ENCODE data around the gene CPZ. TPM values are rescaled to one million over a fixed set of nuclear protein-coding genes. Genes with fewer than 3 reads are reported as not detected.

CPZ gene
- polyA plus RNA-seq, 1 donor (not counting 4 experiments of a cell fraction or from before 2014, with no cell fraction given) = not detected

GRCh38 chr4:8646296-8647093 is 53.9 kb downstream of the CPZ start:
- H3K4me2 ChIP-seq (ENCODE audit: control insufficient read depth, extremely low read depth, insufficient read depth, low read depth, low read length) = no peak overlapping the region
- no peak overlapping the region for H3K27ac ChIP-seq (ENCODE audit: control insufficient read depth, insufficient read depth, low read length)
- no peak for TF ChIP-seq EZH2 (IDR thresholded peaks at IDR 0.05; ENCODE audit: low read length)
- TF ChIP-seq, protein P1, sequence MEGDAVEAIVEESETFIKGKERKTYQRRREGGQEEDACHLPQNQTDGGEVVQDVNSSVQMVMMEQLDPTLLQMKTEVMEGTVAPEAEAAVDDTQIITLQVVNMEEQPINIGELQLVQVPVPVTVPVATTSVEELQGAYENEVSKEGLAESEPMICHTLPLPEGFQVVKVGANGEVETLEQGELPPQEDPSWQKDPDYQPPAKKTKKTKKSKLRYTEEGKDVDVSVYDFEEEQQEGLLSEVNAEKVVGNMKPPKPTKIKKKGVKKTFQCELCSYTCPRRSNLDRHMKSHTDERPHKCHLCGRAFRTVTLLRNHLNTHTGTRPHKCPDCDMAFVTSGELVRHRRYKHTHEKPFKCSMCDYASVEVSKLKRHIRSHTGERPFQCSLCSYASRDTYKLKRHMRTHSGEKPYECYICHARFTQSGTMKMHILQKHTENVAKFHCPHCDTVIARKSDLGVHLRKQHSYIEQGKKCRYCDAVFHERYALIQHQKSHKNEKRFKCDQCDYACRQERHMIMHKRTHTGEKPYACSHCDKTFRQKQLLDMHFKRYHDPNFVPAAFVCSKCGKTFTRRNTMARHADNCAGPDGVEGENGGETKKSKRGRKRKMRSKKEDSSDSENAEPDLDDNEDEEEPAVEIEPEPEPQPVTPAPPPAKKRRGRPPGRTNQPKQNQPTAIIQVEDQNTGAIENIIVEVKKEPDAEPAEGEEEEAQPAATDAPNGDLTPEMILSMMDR (optimal IDR thresholded peaks at IDR 0.05 in 1 of 3, IDR thresholded peaks at IDR 0.05 in 1 of 3, conservative IDR thresholded peaks at IDR 0.05 in 1 of 3; ENCODE audit: extremely low read depth in 1 of 3, insufficient read depth in 2 of 3, low read length in 3 of 3) = no peak
- no peaks in the 10 kb centered on the region for H3K36me3 ChIP-seq (ENCODE audit: control insufficient read depth in 2 of 2, extremely low read depth in 1 of 2, insufficient read depth in 2 of 2, low read length in 2 of 2)
- dilution Hi-C loops (cut with MboI; ENCODE audit: extremely low pct_ligation_motif_present, low sequenced_read_pairs) = no loop called here
- H3K4me3 ChIP-seq (ENCODE audit: control insufficient read depth in 2 of 3, extremely low read depth in 1 of 3, insufficient read depth in 2 of 3, low read depth in 1 of 3, low read length in 3 of 3) = no peak overlapping the region
- H3K9me3 ChIP-seq (ENCODE audit: control insufficient read depth, low read depth, low read length) = peaks cover 3% of the 10 kb centered on the region
- no peaks in the 10 kb centered on the region for H3K79me2 ChIP-seq (ENCODE audit: control insufficient read depth, insufficient read depth, low read length)
- DNase-seq (ENCODE audit: low read depth, low spot score) (no peak), FAIRE-seq (no peak)
- no peaks in the 10 kb centered on the region for H3K4me1 ChIP-seq (ENCODE audit: control insufficient read depth, extremely low read depth, insufficient read depth, low read length)
- no peak overlapping the region for H2AFZ ChIP-seq (ENCODE audit: control insufficient read depth, low read length)
- H4K20me1 ChIP-seq (ENCODE audit: control insufficient read depth, extremely low read depth, insufficient read depth, low read length) = no peaks in the 10 kb centered on the region
- H3K9me1 ChIP-seq (ENCODE audit: control insufficient read depth, extremely low read depth, insufficient read depth, low read length) = no peaks in the 10 kb centered on the region
- H3K9ac ChIP-seq (ENCODE audit: control insufficient read depth, extremely low read depth, insufficient read depth, low read length) = no peak overlapping the region
- H3K27me3 ChIP-seq (ENCODE audit: control insufficient read depth, extremely low read depth, insufficient read depth, low read length) = no peaks in the 10 kb centered on the region

DNA sequence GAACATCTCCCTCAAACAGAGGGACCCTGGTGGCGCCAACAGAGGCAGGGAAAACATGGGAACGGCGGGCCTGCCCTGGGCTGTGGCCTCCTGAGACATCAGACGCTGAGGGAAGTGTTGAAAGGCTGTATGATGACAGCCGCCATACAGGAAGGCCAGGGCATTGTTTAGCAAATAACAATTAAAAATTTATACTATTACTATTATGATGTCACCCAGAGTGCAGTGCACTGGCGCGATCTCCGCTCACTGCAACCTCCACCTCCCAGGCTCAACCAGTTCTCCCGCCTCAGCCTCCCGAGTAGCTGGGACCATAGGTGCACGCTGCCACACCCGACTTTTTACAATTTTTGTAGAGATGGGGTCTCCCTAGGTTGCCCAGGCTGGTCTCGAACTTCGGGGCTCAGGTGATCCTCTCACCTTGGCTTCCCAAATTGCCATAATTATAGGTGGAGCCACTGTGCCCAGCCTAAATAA is 54.6 kb downstream of the CPZ start:
- Histone ChIP-seq H4K20me1 (ENCODE audit: control insufficient read depth, extremely low read depth, insufficient read depth, low read length) (no peaks in the 10 kb centered on the region), H3K4me3 (ENCODE audit: control insufficient read depth in 2 of 3, extremely low read depth in 1 of 3, insufficient read depth in 2 of 3, low read depth in 1 of 3, low read length in 3 of 3) (no peak overlapping the region), H3K9ac (ENCODE audit: control insufficient read depth, extremely low read depth, insufficient read depth, low read length) (no peak overlapping the region), H3K27me3 (ENCODE audit: control insufficient read depth, extremely low read depth, insufficient read depth, low read length) (no peaks in the 10 kb centered on the region), H3K4me2 (ENCODE audit: control insufficient read depth, extremely low read depth, insufficient read depth, low read depth, low read length) (no peak overlapping the region), H3K36me3 (ENCODE audit: control insufficient read depth in 2 of 2, extremely low read depth in 1 of 2, insufficient read depth in 2 of 2, low read length in 2 of 2) (no peaks in the 10 kb centered on the region), H3K79me2 (ENCODE audit: control insufficient read depth, insufficient read depth, low read length) (no peaks in the 10 kb centered on the region), H3K9me3 (ENCODE audit: control insufficient read depth, low read depth, low read length) (peaks cover 3% of the 10 kb centered on the region), H3K4me1 (ENCODE audit: control insufficient read depth, extremely low read depth, insufficient read depth, low read length) (no peaks in the 10 kb centered on the region), H3K9me1 (ENCODE audit: control insufficient read depth, extremely low read depth, insufficient read depth, low read length) (no peaks in the 10 kb centered on the region), H2AFZ (ENCODE audit: control insufficient read depth, low read length) (no peak overlapping the region), H3K27ac (ENCODE audit: control insufficient read depth, insufficient read depth, low read length) (no peak overlapping the region)
- no peak for DNase-seq (ENCODE audit: low read depth, low spot score)
- dilution Hi-C loops (cut with MboI; ENCODE audit: extremely low pct_ligation_motif_present, low sequenced_read_pairs) = no loop called here
- TF ChIP-seq, protein P1 (optimal IDR thresholded peaks at IDR 0.05 in 1 of 3, IDR thresholded peaks at IDR 0.05 in 1 of 3, conservative IDR thresholded peaks at IDR 0.05 in 1 of 3; ENCODE audit: extremely low read depth in 1 of 3, insufficient read depth in 2 of 3, low read length in 3 of 3) = no peak
- TF ChIP-seq EZH2 (IDR thresholded peaks at IDR 0.05; ENCODE audit: low read length) = no peak
- FAIRE-seq = no peak
